HG02970 (cell line): ENCODE measurements around the gene NPIPA3.
A peak's percentile ranks its signal among the peaks of the same experiment; 100 is the strongest.
"Not testable (repeated sequence)": the region's sequence is repeated elsewhere in the genome, so short reads cannot be mapped to it uniquely, and the experiment has no call there.

Source experiments
- ATAC-seq: cut with Tn5 transposase; IDR thresholded peaks from one replicate; pipeline ENCODE4 v1.9.1; 2021; ENCODE audit warnings: mild to moderate bottlenecking, moderate library complexity, moderate number of reproducible peaks; ENCODE audit not compliant: unreplicated experiment, low FRiP score

NPIPA3 gene

DNA sequence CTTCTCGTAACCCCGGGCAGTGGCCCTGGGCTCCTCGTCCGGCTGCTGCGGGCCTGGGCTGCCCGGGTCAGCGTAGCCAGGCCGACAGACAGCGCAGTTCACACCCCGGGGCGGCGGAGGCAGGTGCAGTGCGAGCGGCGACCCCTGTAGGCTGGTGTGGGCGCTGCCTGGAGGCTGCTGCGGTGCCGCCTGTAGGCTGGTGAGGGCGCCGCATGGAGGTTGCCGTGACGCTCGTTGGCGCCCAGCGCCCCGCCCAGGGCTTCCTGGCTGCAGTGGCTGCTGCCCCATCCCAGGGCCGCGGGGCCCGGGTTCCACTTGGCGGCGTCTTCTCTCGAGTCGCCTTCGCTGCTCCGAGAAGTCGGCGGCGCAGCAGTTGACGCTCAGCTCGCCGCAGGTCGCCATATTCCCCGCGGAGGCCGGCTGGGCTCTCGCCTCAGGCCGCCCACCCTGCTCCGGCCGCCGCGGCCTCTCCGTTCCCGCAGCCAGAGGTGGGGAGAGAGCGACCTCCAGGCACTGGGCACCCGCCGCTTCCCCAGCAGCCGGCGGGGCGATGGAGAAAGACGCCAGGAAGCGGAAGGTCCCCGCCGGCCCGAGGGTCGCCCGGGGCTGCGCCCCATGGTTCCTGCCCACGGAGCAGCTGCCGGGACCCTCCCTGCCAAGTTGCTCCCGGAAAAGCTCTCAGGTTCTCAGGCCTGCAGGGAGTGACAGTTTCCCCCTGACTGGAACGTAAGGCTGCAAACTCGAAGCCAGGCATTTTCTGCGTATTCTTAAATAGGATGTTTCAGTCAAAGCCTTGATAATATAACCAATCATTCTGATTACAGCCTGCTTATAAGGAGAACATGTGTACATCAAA is at the start of gene NPIPA3:
Gene NPIPA3 (plus strand): TSS at position 256 of the 856 bp plus-strand sequence. CDS start 5,533 bp downstream, outside the sequence.
- peak; percentile 95 for ATAC-seq

DNA sequence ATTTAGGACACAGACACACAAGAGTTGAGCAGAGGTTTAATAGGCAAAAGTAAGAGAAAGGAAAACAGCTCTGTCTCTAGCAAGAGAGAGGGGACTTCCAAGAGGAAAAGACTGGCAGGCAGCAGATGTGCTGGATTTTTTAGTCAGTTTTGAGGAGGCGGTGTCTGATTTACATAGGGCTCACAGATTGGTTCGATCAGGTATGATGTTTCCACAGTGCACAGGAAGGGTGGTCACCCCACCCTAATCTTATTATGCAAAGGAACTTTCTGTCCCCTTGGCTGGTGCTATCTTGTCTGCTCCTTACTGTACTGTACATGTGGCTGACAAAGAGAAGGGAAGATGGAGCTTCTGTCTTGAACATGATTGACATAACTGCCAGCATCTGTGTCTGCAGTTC is 45.1 kb upstream of the NPIPA3 start:
- ATAC-seq = no peak

DNA sequence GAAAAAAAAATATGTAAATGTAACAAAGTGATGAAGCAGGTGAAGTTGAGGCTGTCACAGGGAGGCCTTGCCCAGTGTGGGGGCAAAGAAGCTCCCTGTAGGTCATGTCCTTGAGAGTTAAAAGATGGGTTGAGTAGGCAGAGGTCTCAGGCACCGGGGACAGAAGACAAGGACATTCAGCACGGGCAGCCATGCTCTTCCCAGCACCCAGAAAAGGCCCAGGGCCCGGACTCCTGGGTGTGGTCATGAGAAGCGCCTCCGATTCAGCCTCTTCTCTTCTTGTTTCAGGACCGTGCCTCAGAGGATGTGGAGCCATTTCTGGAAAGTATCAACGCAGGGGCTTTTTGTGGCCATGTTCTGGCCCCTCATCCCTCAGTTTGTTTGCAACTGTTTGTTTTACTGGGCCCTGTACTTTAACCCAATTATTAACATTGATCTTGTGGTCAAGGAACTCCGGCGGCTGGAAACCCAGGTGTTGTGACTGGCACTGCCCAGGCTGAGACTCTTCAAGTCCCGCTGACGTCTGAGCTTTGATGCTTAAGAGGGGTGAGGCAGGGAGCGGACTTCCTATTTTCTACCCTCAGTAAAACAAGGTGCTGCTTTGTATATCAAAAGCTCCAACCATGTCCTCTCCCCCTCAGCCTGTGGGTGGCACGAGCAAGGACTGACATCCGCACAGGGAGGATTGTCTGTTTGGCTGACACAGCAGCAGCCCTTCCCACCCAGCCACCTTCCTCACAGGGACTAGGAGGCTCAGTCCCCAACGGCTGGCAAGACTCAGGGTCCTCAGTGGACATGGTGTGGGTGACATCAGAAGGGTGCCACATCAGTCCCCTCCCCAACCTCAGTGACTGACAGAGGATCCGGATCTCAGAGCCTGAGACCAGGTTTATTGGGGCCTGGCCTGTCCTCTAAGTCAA is 35.6 kb upstream of the NPIPA3 start:
- ATAC-seq = no peak

DNA sequence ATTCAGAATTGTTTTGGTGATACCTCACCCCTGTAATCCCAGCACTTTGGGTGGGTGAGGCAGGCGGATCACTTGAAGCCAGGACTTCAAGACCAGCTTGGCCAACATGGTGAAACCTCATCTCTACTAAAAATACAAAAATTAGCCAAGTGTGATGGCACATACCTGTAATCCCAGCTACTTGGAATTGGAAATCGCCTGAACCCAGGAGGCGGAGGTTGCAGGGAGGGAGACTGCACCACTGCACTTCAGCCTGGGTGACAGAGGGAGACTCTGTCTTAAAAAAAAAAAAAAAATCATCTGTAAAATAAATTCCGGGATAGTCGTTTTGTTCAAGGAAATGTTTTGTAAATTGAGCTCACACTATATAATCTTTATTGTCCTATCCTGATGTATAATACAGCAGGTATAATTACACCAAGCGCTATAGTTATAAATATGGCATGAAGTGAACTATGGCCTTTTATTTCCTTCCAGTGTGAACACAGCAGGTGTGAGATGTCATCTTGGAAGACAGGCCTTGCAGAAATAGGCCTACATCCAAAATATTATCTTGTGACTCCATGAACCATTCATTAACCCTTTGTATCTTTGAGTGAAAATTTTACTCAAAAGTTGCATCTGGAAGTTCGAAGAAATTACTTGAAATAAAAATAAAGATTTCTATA is 34.5 kb upstream of the NPIPA3 start:
- ATAC-seq = no peak

DNA sequence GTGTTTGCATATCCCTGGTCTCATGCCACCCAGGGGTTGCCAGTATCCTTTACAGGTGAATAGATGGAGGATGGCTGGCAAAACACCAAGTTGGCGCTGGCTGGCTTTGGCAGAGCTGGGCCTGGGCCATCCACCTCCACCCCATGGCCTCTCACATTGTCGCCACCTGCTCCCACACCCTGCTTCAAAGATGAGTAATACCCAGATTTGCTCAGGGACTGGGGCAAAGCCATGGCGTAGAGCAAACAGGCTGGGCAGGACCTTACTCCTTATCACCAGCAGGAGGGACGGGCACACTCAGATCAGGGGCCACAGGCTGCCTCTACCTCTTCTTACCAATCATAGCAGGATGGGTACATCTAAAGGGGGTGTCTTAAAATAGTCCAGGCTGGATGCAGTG is 33.4 kb upstream of the NPIPA3 start:
- no peak for ATAC-seq

DNA sequence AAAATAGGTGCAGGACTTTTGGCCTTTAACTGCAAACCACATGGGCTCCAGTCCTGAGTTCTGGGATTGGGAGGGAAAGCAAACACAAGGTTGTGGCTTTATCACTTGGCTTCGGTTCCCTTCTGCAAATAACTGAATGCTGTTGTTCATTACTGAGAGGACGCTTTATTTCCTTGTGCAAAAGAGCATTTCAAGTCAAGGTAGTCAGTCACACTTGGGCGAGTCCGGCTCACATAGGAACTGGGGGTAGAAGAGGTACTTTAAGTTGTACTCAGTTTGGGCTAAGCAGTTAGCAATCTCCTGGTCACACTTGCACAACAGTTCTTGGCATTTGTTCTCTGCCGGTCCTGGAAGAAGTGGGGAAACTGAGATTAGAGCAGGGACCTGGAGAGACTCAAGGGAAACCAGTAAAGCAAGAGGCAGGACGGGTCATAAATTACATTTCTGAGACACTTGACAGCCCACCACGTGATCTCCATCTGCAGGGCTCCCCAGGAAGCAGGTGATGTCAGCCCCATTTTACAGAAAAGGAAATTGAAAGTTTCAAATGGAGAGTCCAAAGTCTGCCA is 30.7 kb upstream of the NPIPA3 start:
- no peak for ATAC-seq

DNA sequence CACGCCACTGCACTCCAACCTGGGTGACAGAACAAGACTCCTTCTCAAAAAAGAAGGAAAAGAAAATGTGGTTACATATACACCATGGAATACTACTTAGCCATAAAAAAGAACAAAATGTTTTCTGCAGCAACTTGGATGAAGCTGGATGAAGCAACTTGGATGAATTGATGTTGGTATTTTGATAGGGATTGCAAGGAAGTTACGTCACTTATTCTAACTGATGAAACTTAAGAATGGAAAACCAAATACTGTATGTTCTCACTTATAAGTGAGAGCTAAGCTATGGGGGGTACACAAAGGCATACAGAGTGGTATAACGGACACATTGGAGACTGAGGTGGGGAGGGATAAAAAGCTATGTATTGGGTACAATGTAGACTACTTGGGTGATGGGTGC is 26.6 kb upstream of the NPIPA3 start:
- ATAC-seq = no peak

DNA sequence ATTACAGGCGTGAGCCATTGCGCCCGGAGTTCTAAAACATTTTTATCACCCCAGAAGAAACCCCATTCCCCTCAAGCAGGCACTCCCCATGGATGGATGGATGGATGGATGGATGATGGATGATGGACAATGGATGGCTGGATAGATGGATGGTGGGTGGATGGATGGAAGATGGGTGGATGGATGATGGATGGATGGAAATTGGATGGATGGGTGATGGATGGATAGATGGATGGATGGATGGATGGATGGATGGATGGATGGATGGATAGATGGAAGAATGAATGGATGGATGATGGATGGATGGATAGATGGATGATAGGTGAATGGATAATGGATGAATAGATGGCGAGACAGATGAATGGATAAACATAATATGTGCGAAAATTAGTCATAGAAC is 25.6 kb upstream of the NPIPA3 start:
- ATAC-seq = no peak

DNA sequence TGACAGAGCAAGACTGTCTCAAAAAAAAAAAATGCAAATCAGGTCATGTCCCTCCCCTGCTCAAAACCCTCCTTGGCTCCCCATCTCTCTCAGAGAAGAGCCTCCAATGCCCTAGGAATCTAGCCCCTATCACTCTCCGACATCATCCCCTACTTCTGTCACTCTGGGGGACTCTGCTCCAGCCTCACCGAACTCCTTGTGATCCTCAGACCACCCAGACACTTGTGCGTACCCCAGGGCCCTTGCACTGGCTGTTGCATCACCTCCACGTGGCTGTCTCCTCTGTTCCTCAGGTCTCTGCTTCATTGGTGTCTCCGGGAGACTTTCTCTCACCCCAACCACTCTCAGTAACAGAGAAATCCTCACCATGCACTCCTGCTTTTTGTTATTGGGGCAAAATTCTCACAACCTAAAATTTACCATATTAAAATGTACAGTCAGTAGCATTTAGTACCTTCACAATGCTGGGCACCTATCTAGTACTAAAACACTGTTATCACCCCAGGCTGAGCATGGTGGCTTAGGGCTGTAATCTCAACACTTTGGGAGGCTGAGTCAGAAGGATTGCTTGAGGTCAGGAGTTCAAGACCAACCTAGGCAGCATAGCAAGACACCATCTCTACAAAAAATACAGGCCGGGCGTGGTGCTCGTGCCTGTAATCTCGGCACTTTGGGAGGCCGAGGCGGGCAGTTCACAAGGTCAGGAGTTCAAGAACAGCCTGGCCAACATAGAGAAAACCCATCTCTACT is 24.3 kb upstream of the NPIPA3 start:
- ATAC-seq = no peak

DNA sequence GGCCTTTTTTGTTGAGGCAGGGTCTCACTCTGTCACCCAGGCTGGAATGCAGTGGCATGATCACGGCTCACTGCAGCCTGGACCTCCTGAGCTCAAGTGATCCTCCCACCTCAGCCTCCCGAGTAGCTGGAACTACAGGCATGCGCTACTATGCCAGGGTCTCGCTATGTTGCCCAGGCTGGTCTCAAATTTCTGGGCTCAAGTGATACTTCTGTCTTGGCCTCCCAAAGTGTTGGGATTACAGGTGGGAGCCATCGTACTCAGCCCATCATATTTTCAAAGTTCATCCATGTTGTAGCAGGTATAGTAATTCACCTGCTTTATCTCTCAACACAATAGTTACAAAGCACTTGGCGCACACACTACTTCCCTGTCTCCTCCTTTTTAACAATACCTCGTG is 22.8 kb upstream of the NPIPA3 start:
- not testable (repeated sequence) for ATAC-seq

DNA sequence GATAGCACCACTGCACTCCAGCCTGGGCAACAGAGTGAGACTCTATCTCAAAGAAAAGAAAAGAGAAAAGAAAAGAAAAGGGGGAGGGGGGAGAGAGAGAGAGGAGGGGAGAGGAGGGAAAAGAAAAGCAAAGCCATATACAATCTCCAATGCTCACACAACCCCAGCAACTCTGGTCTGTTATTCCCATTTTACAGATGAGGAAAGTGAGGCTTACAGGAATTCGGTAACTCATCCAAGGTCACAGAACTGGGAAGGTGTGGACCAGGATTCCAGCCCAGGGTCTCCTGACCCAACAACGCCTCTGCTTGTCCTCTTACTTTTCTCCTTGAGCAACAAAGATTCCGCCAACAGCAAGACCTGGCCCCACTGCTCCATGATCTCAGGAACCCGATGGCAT is 22.1 kb upstream of the NPIPA3 start:
- ATAC-seq = no peak

DNA sequence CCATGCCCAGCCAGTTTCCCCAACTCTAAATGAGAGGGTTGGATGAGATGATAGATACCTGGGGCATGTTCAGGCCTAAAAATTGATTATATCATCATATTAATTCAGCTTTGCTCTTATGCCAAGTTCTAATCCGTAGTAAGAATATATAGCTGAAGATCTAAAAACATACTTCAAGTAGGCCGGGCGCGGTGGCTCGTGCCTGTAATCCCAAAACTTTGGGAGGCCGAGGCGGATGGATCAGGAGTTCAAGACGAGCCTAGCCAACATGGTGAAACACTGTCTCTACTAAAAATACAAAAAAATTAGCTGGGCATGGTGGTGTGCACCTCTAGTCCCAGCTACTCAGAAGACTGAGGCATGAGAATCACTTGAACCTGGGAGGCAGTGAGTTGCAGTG is 21.1 kb upstream of the NPIPA3 start:
- no peak for ATAC-seq

DNA sequence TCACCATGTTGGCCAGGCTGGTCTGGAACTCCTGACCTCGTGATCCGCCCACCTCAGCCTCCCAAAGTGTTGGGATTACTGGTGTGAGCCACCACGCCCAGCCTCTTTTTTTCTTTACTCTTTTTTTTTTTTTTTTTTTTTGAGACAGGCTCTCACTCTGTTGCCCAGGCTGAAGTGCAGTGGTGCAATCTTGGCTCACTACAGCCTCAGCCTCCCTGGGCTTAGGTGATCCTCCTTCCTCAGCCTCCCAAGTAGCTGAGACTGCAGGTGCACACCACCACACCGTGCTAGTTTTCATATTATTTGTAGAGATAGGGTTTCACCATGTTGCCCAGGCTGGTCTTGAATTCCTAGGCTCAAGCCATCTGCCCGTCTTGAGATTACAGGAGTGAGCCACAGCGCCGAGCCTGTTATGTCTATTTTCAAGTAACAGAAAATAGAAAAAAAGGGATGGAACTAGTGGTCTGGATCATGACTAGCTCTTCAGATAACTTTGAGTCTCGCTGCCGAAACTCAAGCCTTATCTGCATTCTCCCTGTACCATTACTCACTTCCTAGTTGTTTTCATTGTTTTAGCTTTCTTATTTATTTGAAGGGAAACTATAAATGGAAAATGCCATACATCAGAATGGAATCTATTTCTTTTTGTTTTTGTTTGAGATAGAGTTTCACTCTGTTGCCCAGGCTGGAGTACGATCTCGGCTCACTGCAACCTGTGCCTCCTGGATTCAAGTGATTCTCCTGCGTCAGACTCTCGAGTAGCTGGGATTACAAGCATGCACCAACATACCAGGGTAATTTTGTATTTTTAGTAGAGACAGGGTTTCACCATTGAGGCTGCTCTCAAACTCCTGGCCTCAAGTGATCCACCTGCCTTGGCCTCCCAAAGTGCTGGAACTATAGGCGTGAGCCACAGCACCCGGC is 17.1 kb upstream of the NPIPA3 start:
- not testable (repeated sequence) for ATAC-seq

DNA sequence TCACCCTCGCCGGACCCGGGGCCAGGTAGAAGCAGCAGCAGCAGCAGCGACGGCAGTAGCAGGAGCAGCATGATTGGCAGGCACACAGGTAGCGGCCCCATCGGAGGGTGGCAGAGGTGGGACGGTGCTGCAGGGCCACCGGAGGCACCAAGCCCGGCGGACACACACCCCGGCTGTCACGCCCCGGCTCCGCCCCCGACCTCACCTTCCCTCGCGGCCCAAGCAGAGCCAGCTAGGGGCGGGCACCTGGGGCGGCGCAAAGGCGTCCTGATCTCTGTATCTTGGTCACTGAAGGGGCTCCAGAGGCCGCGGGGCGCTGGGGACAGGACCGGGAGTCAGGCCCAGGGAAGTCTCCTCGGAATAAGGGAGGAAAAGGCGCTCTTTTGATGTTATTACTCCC is 9.1 kb upstream of the NPIPA3 start, which contains the start of gene PLA2G10:
Gene PLA2G10 (minus strand): TSS at position 180 of the 400 bp plus-strand sequence. CDS start 79 bp downstream, at position 101.
- not testable (repeated sequence) for ATAC-seq

DNA sequence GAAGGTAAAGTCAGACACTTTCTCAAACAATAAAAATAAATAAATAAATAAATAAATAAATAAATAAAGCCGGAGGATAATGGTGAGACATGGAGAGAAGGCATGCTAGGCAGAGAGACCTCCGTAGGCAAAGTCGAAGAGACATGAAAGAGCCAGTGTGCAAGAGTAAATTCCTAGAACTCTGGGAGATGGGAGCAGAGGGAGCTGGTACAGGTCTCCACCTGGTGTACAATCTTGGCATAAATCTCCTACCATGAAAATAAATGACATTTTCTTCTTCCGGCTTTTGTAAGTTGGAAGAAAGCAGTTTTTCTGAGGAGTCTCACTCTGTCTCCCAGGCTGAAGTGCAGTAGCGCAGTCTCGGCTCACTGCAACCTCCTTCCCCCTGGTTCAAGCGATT is 1.4 kb upstream of the NPIPA3 start:
- ATAC-seq = not testable (repeated sequence)

DNA sequence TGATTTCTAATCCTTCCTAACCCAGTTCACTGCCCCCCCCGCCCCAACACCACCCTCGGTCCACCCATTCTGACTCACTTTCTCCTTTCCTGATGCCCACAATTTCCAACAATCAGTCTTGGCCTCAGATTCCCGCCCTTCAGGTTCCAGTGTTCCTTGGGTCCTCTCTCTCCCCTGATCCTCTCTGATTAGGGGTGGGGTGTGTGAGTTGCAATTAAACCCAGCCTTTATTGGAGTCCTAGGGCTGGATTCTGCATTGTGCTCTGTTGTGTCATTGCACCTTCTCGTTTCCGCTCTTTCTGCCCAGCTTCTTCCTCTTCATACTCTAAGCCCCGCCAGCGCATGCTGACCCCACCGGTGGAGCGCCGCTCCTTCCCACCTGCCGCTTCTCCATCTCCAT is 539 bp upstream of the NPIPA3 start:
- ATAC-seq = not testable (repeated sequence)

DNA sequence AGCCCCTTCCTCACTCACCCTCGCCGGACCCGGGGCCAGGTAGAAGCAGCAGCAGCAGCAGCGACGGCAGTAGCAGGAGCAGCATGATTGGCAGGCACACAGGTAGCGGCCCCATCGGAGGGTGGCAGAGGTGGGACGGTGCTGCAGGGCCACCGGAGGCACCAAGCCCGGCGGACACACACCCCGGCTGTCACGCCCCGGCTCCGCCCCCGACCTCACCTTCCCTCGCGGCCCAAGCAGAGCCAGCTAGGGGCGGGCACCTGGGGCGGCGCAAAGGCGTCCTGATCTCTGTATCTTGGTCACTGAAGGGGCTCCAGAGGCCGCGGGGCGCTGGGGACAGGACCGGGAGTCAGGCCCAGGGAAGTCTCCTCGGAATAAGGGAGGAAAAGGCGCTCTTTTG is 30.0 kb downstream of the NPIPA3 start:
- ATAC-seq = not testable (repeated sequence)

DNA sequence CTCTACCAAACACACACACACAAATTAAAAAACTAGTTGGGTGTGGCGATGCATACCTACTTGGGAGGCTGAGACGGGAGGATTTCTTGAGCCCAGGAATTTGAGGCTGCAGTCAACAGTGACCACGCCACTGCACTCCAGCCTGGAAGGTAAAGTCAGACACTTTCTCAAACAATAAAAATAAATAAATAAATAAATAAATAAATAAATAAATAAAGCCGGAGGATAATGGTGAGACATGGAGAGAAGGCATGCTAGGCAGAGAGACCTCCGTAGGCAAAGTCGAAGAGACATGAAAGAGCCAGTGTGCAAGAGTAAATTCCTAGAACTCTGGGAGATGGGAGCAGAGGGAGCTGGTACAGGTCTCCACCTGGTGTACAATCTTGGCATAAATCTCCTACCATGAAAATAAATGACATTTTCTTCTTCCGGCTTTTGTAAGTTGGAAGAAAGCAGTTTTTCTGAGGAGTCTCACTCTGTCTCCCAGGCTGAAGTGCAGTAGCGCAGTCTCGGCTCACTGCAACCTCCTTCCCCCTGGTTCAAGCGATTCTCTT is 37.7 kb downstream of the NPIPA3 start:
- ATAC-seq = not testable (repeated sequence)
